Measurements from ENCODE around the gene MYO1H.

DNA sequence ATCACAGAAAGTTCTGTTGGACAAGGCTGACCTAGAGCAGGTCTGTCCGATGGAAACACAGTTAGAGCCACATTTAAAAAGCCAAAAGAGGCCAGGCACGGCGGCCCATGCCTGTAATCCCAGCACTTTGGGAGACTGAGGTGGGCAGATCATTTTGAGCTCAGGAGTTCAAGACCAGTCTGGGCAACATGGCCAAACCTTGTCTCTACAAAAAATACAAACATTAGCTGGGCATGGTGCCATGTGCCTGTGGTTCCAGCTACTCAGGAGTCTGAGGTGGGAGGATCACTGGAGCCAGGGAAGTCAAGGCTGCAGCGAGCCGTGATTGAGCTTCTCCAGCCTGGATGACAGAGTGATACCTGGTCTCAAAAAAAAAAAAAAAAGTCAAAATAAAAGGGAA, 144.7 kb downstream of the MYO1H start:
- no peak for TF ChIP-seq POLR2A (IDR thresholded peaks at IDR 0.05)
- TF ChIP-seq, protein P1, sequence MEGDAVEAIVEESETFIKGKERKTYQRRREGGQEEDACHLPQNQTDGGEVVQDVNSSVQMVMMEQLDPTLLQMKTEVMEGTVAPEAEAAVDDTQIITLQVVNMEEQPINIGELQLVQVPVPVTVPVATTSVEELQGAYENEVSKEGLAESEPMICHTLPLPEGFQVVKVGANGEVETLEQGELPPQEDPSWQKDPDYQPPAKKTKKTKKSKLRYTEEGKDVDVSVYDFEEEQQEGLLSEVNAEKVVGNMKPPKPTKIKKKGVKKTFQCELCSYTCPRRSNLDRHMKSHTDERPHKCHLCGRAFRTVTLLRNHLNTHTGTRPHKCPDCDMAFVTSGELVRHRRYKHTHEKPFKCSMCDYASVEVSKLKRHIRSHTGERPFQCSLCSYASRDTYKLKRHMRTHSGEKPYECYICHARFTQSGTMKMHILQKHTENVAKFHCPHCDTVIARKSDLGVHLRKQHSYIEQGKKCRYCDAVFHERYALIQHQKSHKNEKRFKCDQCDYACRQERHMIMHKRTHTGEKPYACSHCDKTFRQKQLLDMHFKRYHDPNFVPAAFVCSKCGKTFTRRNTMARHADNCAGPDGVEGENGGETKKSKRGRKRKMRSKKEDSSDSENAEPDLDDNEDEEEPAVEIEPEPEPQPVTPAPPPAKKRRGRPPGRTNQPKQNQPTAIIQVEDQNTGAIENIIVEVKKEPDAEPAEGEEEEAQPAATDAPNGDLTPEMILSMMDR (IDR thresholded peaks at IDR 0.05), result no peak
